Inferior parietal cortex (tissue), 1 donor: ENCODE measurements around the gene EIF3CL.
"Not testable (repeated sequence)": the region's sequence is repeated elsewhere in the genome, so short reads cannot be mapped to it uniquely, and the experiment has no call there.

Experiments
- DNase-seq: peaks from one replicate; pipeline ENCODE4 v3.0.0-alpha.2; 2016; ENCODE audit errors: extremely low spot score

The EIF3CL gene

DNA sequence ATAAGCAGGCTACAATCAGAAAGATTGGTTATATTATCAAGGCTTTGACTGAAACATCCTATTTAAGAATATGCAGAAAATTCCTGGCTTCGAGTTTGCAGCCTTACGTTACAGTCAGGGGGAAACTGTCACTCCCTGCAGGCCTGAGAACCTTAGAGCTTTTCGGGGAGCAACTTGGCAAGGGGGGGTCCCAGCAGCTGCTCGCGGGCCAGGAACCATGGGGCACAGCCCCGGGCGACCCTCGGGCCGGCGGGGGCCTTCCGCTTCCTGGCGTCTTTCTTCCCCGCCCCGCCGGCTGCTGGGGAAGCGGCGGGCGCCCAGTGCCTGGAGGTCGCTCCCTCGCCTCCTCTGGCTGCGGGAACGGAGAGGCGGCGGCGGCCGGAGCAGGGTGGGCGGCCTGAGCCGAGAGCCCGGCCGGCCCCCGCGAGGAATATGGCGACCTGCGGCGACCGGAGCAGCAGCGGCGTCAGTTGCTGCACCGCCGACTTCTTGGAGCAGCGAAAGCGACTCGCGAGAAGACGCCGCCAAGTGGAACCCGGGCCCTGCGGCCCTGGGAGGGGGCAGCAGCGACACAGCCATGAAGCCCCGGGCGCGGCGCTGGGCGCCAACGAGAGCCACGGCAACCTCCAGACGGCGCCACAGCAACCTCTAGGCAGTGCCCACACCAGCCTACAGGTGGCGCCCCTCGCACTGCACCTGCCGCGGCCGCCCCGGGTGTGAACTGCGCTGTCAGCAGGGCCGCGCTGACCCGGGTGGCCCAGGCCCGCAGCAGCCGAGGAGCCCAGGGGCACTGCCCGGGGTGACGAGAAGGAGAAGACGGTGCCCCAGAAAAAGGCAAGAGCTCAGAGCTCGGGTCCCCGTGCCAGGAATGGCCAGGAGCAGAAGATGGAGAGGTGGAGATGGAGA is 39.1 kb downstream of the EIF3CL start:
- DNase-seq = not testable (repeated sequence)

GRCh38 chr16:28363408-28363807 is 40.2 kb downstream of the EIF3CL start, which contains the start of gene NPIPB6:
Gene NPIPB6, minus strand, starts transcription at chr16:28363508. Its CDS starts 686 bp downstream, at chr16:28362822.
- not testable (repeated sequence) for DNase-seq

GRCh38 chr16:28362600-28362999 is 41.0 kb downstream of the EIF3CL start:
- not testable (repeated sequence) for DNase-seq

DNA sequence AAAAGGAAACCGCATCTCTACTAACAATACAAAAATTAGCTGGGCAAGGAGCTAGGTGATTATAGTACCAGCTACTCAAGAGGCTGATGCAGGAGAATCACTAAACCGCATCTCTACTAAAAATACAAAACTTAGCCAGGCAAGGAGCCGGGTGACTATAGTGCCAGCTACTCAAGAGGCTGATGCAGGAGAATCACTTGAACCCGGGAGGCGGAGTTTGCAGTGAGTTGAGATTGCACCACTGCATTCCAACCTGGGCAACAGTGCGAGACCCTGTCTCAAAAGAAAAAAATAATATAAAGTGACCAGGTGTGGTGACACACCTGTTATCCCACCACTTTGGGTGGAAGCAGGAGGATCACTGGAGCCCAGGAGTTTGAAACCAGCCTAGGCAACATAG is 65.4 kb downstream of the EIF3CL start:
- DNase-seq = not testable (repeated sequence)

- DNase-seq = not testable (repeated sequence)
These were observed 66.5 kb downstream of the EIF3CL start for GRCh38 chr16:28336940-28337710.

DNA sequence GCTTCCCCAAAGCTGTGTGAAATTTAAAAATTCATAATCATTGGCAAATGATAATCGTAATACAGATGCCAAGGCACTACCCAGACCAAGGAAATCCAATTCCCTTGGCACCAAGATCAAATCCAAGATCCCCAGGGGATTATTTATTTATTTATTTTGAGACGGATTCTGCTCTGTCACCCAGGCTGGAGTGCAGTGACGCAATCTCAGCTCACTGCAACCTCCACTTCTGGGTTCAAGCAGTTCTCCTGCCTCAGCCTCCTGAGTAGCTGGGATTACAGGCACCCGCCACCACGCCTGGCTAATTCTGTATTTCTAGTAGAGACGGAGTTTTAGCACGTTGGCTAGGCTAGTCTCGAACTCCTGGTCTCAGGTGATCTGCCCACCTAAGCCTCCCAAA is 68.0 kb downstream of the EIF3CL start:
- not testable (repeated sequence) for DNase-seq

GRCh38 chr16:28332632-28333031 is 71.0 kb downstream of the EIF3CL start:
- not testable (repeated sequence) for DNase-seq

GRCh38 chr16:28330981-28331380 is 72.7 kb downstream of the EIF3CL start:
- DNase-seq = not testable (repeated sequence)

DNA sequence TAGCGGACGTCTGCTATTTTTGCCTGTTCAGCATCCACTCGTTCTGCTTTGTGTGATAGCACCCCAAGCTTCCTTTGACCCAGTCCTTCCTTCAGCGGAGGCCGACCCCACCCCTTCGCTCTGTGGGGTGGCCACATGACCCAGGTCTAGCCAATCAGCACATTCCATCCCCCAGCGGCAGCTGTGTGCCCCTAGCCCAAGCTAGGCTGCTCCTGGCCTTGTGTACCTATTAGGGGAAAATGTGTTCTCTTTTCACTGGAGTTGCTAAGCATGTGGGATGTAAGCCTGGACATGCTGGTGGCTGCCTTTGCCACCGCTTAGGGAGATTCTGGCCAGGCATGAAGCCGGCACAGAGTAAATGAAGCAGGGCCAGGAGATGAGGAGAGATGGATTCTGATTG is 73.4 kb downstream of the EIF3CL start:
- DNase-seq = not testable (repeated sequence)
